GM23338 (cell line): Measurements from ENCODE around the gene TBCB. TPM values are rescaled to one million over a fixed set of nuclear protein-coding genes. Genes with fewer than 3 reads are reported as not detected.

Experiments used
- ATAC-seq: fragments of 200-7000 bp; cut with Tn5 transposase; 3 replicates; pipeline ENCODE4 v1.9.1; 2020
- DNase-seq: peaks from one replicate; pipeline ENCODE4 v3.0.0-alpha.2; 2015; ENCODE audit warnings: low spot score
- H2AFZ ChIP-seq: fragments of 200-600 bp; sonication (generic); 2 replicates; pipeline ENCODE4 v1.8.0; 2016; ENCODE audit warnings: antibody characterized with exemption, mild to moderate bottlenecking, moderate library complexity
- H3F3A ChIP-seq: fragments of 200-600 bp; sonication (generic); replicated peaks from 2 replicates; pipeline ENCODE4 v1.8.0; 2017; ENCODE audit warnings: antibody characterized with exemption, mixed run types, low read depth
- H3K27ac ChIP-seq: fragments of 200-600 bp; sonication (generic); 2 replicates; pipeline ENCODE4 v1.6.1; 2016; ENCODE audit warnings: low read depth
- H3K27me3 ChIP-seq: fragments of 200-600 bp; sonication (generic); 2 replicates; pipeline ENCODE4 v1.8.0; 2016; ENCODE audit warnings: mild to moderate bottlenecking, mixed run types, moderate library complexity; ENCODE audit not compliant: insufficient read depth
- H3K36me3 ChIP-seq: fragments of 200-600 bp; sonication (generic); 2 replicates; pipeline ENCODE4 v1.8.0; 2016; ENCODE audit warnings: mild to moderate bottlenecking; ENCODE audit not compliant: insufficient read depth
- H3K4me1 ChIP-seq: fragments of 200-600 bp; sonication (generic); 2 replicates; pipeline ENCODE4 v1.8.0; 2016; ENCODE audit warnings: mild to moderate bottlenecking, moderate library complexity; ENCODE audit not compliant: insufficient read depth
- H3K4me2 ChIP-seq: fragments of 200-600 bp; sonication (generic); 2 replicates; pipeline ENCODE4 v1.7.1; 2017; ENCODE audit warnings: mixed run types
- H3K4me3 ChIP-seq: fragments of 200-600 bp; sonication (generic); 2 replicates; pipeline ENCODE4 v1.6.1; 2016; ENCODE audit warnings: mixed run types
- H3K79me2 ChIP-seq: fragments of 200-600 bp; sonication (generic); replicated peaks from 2 replicates; pipeline ENCODE4 v1.8.0; 2017; ENCODE audit warnings: mild to moderate bottlenecking; ENCODE audit not compliant: insufficient read depth
- H3K9me2 ChIP-seq: fragments of 200-600 bp; sonication (generic); 2 replicates; pipeline ENCODE4 v1.8.0; 2017; ENCODE audit not compliant: insufficient read depth
- H4K20me1 ChIP-seq: fragments of 200-600 bp; sonication (generic); replicated peaks from 2 replicates; pipeline ENCODE4 v1.8.0; 2017; ENCODE audit warnings: mild to moderate bottlenecking; ENCODE audit not compliant: insufficient read depth
- H3K27ac Mint-ChIP-seq: 2 replicates; pipeline ENCODE4 v1.8.0; 2020; ENCODE audit warnings: inconsistent platforms, mild to moderate bottlenecking, moderate library complexity, mixed read lengths
- H3K27me3 Mint-ChIP-seq: 3 replicates; pipeline ENCODE4 v1.8.0; 2022; ENCODE audit warnings: low read depth, mild to moderate bottlenecking, moderate library complexity, mixed read lengths, inconsistent platforms; ENCODE audit not compliant: insufficient read depth, poor library complexity
- H3K36me3 Mint-ChIP-seq: 3 replicates; pipeline ENCODE4 v1.8.0; 2021; ENCODE audit warnings: low read depth, mild to moderate bottlenecking, inconsistent platforms, moderate library complexity, mixed read lengths
- H3K4me1 Mint-ChIP-seq: 3 replicates; pipeline ENCODE4 v1.8.0; 2020; ENCODE audit warnings: mild to moderate bottlenecking, inconsistent platforms, mixed read lengths
- H3K4me3 Mint-ChIP-seq: 3 replicates; pipeline ENCODE4 v1.8.0; 2021; ENCODE audit warnings: moderate library complexity, mild to moderate bottlenecking, inconsistent platforms, mixed read lengths
- H3K9me3 Mint-ChIP-seq: 3 replicates; pipeline ENCODE4 v1.8.0; 2020; ENCODE audit warnings: moderate library complexity, mild to moderate bottlenecking, inconsistent platforms, mixed read lengths
- CREB1 ChIP-seq: fragments of 250-450 bp; sonication (Bioruptor Pico); IDR thresholded peaks from 2 replicates; pipeline ENCODE4 v1.5.0; 2020; ENCODE audit warnings: low read depth, mild to moderate bottlenecking, moderate library complexity
- CTCF ChIP-seq, 2 experiments: fragments of 200-600 bp in 1 of 2; sonication (generic) in 1 of 2; conservative IDR thresholded peaks; 2 replicates each; pipeline versions ENCODE4 v1.5.1 to v1.6.1; 2016 to 2017; ENCODE audit warnings: antibody characterized with exemption in 2 of 2, low read depth in 2 of 2, mild to moderate bottlenecking in 2 of 2, moderate library complexity in 1 of 2
- EZH2 ChIP-seq: fragments of 200-600 bp; sonication (generic); IDR thresholded peaks from one replicate; pipeline ENCODE4 v1.8.0; 2017; ENCODE audit warnings: antibody characterized with exemption, mild to moderate bottlenecking, low read depth; ENCODE audit not compliant: unreplicated experiment
- EZH2phosphoT487 ChIP-seq: fragments of 200-600 bp; sonication (generic); IDR thresholded peaks from one replicate; pipeline ENCODE4 v1.8.1; 2018; ENCODE audit warnings: antibody characterized with exemption; ENCODE audit not compliant: unreplicated experiment
- JUNB ChIP-seq: IDR thresholded peaks from one replicate; pipeline ENCODE4 v1.6.1; 2016; ENCODE audit warnings: antibody characterized with exemption; ENCODE audit not compliant: unreplicated experiment
- NANOG ChIP-seq: IDR thresholded peaks from 2 replicates; pipeline ENCODE4 v1.6.1; 2016; ENCODE audit warnings: antibody characterized with exemption, borderline replicate concordance
- POLR2AphosphoS5 ChIP-seq: IDR thresholded peaks from 2 replicates; pipeline ENCODE4 v1.6.1; 2016; ENCODE audit warnings: antibody characterized with exemption, low read depth
- REST ChIP-seq: IDR thresholded peaks from one replicate; pipeline ENCODE4 v1.6.1; 2018; ENCODE audit warnings: antibody characterized with exemption; ENCODE audit not compliant: unreplicated experiment
- STAT1 ChIP-seq: IDR thresholded peaks from one replicate; pipeline ENCODE4 v1.6.1; 2016; ENCODE audit warnings: antibody characterized with exemption; ENCODE audit not compliant: unreplicated experiment
- ZNF114 ChIP-seq: fragments of 250-450 bp; sonication (Bioruptor Pico); IDR thresholded peaks from 2 replicates; pipeline ENCODE4 v1.5.0; 2020; ENCODE audit warnings: mild to moderate bottlenecking, moderate library complexity
- ZNF331 ChIP-seq: fragments of 250-450 bp; sonication (Bioruptor Pico); IDR thresholded peaks from 2 replicates; pipeline ENCODE4 v1.5.0; 2020; ENCODE audit warnings: low read depth, mild to moderate bottlenecking, moderate library complexity
- ZNF462 ChIP-seq: fragments of 250-450 bp; sonication (Bioruptor Pico); IDR thresholded peaks from 2 replicates; pipeline ENCODE4 v1.5.0; 2020; ENCODE audit warnings: mild to moderate bottlenecking, moderate library complexity
- polyA plus RNA-seq: library from polyadenylated mRNA; unstranded; fragments of >200 nt; fragmentation: Nextera tagmentation; extraction: Ambion mirVana; gene quantifications from 2 replicates; pipeline ENCODE4 v1.2.1, GENCODE V29; 2016
- total RNA-seq: library from RNA; depleted of rRNA; stranded (reverse); fragments of >200 nt; shearing (Covaris generic); gene quantifications from 2 replicates; pipeline ENCODE4 v1.2.3, GENCODE V29; 2014
- TF ChIP-seq, protein P1 (sequence below): IDR thresholded peaks from 2 replicates; pipeline ENCODE4 v1.6.1; 2016; ENCODE audit warnings: antibody characterized with exemption

TBCB gene
- total and polyA plus RNA-seq, 2 experiments from 2014 or later: 275 to 290 TPM

DNA sequence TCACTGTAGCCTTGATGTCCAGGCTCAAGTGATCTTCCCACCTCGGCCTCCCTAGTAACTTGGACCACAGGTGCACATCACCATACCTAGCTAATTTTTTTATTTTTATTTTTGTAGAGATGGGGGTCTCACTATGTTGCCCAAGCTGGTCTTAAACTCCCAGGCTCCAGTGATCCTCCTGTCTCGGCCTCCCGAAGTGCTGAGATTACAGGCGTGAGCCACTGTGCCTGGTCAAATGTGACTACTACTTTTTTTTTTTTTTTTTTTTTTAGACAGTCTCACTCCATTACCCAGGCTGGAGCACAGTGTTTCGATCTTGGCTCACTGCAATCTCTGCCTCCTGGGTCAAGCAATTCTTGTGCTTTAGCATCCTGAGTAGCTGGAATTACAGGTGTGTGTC lies 57.6 kb downstream of the TBCB start:
- H3K27ac ChIP-seq: no peak overlapping the region
- H3K4me3 ChIP-seq: no peak overlapping the region
- no peak for DNase-seq
- no peak overlapping the region for H2AFZ ChIP-seq
- peaks cover 12% of the 10 kb centered on the region; the same call in 2 of the 3 replicates for H3K9me3 Mint-ChIP-seq
- no peak overlapping the region for H3K4me3 Mint-ChIP-seq
- TF ChIP-seq CREB1 (CRISPR knock-in tag) (no peak), ZNF462 (CRISPR knock-in tag) (no peak), EZH2phosphoT487 (no peak), NANOG (no peak), REST (no peak), POLR2AphosphoS5 (no peak), STAT1 (no peak), EZH2 (no peak), ZNF331 (CRISPR knock-in tag) (no peak), JUNB (no peak), CTCF (conservative IDR thresholded peaks at IDR 0.05; ENCODE audit: low read depth in 2 of 2) (no peak), ZNF114 (CRISPR knock-in tag) (no peak)
- TF ChIP-seq, protein P1, sequence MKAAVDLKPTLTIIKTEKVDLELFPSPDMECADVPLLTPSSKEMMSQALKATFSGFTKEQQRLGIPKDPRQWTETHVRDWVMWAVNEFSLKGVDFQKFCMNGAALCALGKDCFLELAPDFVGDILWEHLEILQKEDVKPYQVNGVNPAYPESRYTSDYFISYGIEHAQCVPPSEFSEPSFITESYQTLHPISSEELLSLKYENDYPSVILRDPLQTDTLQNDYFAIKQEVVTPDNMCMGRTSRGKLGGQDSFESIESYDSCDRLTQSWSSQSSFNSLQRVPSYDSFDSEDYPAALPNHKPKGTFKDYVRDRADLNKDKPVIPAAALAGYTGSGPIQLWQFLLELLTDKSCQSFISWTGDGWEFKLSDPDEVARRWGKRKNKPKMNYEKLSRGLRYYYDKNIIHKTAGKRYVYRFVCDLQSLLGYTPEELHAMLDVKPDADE: no peak
- peaks cover 11% of the 10 kb centered on the region; the same call in 1 of the 2 replicates for H3F3A ChIP-seq
- no peaks in the 10 kb centered on the region for H4K20me1 ChIP-seq
- H3K36me3 Mint-ChIP-seq: no peaks in the 10 kb centered on the region; the same call in 2 of the 3 replicates
- H3K36me3 ChIP-seq: no peaks in the 10 kb centered on the region
- no peak overlapping the region for H3K4me2 ChIP-seq
- H3K4me1 Mint-ChIP-seq: 0 out of 3 replicates have a peak, but pooled peaks cover 3% of the 10 kb centered on the region
- no peak overlapping the region for H3K27ac Mint-ChIP-seq
- no peaks in the 10 kb centered on the region for H3K4me1 ChIP-seq
- H3K9me2 ChIP-seq: no peaks in the 10 kb centered on the region
- H3K79me2 ChIP-seq: no peaks in the 10 kb centered on the region
- H3K27me3 ChIP-seq: no peaks in the 10 kb centered on the region
- no peak for ATAC-seq
- H3K27me3 Mint-ChIP-seq: peaks cover 9% of the 10 kb centered on the region
